Measurements from ENCODE around the gene AKAP9. TPM values are rescaled to one million over a fixed set of nuclear protein-coding genes. Genes with fewer than 3 reads are reported as not detected.

Gene AKAP9
- total and polyA plus RNA-seq, 5 donors: 15.5 to 47.4 (median 36.0) TPM

DNA sequence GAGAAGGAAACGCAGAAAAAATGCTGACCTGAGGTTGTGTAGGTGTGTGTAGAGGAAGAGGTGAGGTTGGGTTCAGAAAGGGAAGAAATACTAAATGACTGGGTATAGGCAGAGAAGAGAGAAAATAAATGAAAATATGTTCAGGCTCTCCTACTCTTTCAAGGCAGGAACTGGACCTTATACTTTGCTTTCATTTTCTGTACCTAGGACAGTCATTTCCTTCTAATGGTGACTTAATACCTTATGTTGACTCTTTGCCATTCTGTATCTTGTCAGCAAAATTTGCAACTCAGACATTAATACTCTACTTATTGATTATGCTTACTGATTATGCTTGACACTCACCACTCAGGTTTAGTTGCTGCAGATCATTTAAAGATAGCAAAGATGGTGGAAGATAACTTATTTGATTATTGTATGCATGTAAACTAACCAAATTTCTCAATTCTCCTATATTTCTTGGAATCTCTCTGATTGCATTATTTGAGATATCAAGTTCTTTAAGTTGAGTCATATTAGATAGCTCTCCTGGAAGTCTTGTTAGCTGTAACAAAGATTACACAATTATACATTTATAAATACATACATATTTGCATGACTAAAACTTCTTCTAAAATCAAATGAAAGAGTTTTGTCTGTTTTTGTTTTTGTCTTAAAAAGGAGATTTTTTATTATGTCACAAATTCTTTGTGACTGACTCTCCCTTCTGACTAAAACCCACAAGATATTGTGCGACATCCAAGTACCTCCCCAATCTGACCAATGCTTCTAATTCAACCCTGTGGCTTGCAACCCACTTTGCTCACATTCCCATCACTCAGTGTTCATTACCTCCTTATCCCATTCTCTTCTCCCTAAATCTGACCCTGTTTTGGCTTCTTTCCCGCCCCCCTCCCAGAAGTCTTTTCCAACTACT lies 218.3 kb downstream of the AKAP9 start:
- Histone ChIP-seq H3K27me3 (ENCODE audit: control insufficient read depth, insufficient read depth) (no peaks in the 10 kb centered on the region), H3K27ac (ENCODE audit: low read length) (no peak overlapping the region), H3K4me1 (ENCODE audit: control insufficient read depth, insufficient read depth, low read length) (no peaks in the 10 kb centered on the region), H3K9me3 (ENCODE audit: control insufficient read depth, low read length) (no peaks in the 10 kb centered on the region), H3K4me3 (ENCODE audit: low read length) (no peak overlapping the region)
- whole genome bisulfite sequencing: 96% methylated on average over 3 of the region's 3 CpGs
- intact Hi-C loops (cut with DNase I): no loop called here
- DNase-seq (no peak), ATAC-seq (no peak)

Other genes with a start within 250 kb of the AKAP9 start
- gene MTERF1, start 60.2 kb upstream of the AKAP9 start, total RNA-seq: 1 to 10 TPM; 6.5 to 7.6 (median 7.1) TPM
- gene MTERF1, start 60.2 kb upstream of the AKAP9 start, polyA plus RNA-seq: 5.7 TPM
- gene CYP51A1, start 193.6 kb downstream of the AKAP9 start, total RNA-seq: 10 to 100 TPM; 29.0 to 65.9 (median 35.3) TPM
- gene CYP51A1, start 193.6 kb downstream of the AKAP9 start, polyA plus RNA-seq: 17.6 TPM
- under 1 TPM in 3 of 4 donors, not detected in 1; 0.17 to 0.57 (median 0.25) TPM for gene LRRD1, start 238.3 kb downstream of the AKAP9 start, total RNA-seq
- not detected for gene LRRD1, start 238.3 kb downstream of the AKAP9 start, polyA plus RNA-seq

Measured in right cardiac atrium (tissue), 5 donors.